ENCODE results near the gene ARHGAP26. TPM values are rescaled to one million over a fixed set of nuclear protein-coding genes. Genes with fewer than 3 reads are reported as not detected.
A peak's percentile ranks its signal among the peaks of the same experiment; 100 is the strongest.

The ARHGAP26 gene
- total RNA-seq, 1 donor from 2014 or later = 15.1 TPM

GRCh38 chr5:142835540-142835939 lies 65.4 kb downstream of the ARHGAP26 start:
- Mint-ChIP-seq H3K36me3 (ENCODE audit: low read depth) (peaks cover 5% of the 10 kb centered on the region), H3K4me3 (ENCODE audit: low read depth) (no peak overlapping the region), H3K27me3 (ENCODE audit: low read depth) (no peaks in the 10 kb centered on the region), H3K9me3 (no peaks in the 10 kb centered on the region), H3K4me1 (ENCODE audit: low read depth) (peaks cover 30% of the 10 kb centered on the region), H3K27ac (no peak overlapping the region)
- no peak for DNase-seq (ENCODE audit: low spot score)
- intact Hi-C loops (cut with micrococcal nuclease) = no loop called here

GRCh38 chr5:142836048-142836447 lies 65.9 kb downstream of the ARHGAP26 start:
- Mint-ChIP-seq H3K4me1 (ENCODE audit: low read depth) (peaks cover 30% of the 10 kb centered on the region), H3K4me3 (ENCODE audit: low read depth) (no peak overlapping the region), H3K27ac (no peak overlapping the region), H3K27me3 (ENCODE audit: low read depth) (no peaks in the 10 kb centered on the region), H3K36me3 (ENCODE audit: low read depth) (peaks cover 5% of the 10 kb centered on the region), H3K9me3 (no peaks in the 10 kb centered on the region)
- intact Hi-C loops (cut with micrococcal nuclease) = no loop called here
- DNase-seq (ENCODE audit: low spot score) = no peak

GRCh38 chr5:142837081-142837725 lies 67.0 kb downstream of the ARHGAP26 start:
- Mint-ChIP-seq H3K27me3 (ENCODE audit: low read depth) (no peaks in the 10 kb centered on the region), H3K36me3 (ENCODE audit: low read depth) (peaks cover 5% of the 10 kb centered on the region), H3K27ac (no peak overlapping the region), H3K4me1 (ENCODE audit: low read depth) (peaks cover 24% of the 10 kb centered on the region), H3K9me3 (no peaks in the 10 kb centered on the region), H3K4me3 (ENCODE audit: low read depth) (no peak overlapping the region)
- no peak for DNase-seq (ENCODE audit: low spot score)
- intact Hi-C loops (cut with micrococcal nuclease) = no loop called here

GRCh38 chr5:142838845-142839244 lies 68.7 kb downstream of the ARHGAP26 start:
- DNase-seq (ENCODE audit: low spot score) = no peak
- H3K9me3 Mint-ChIP-seq = no peaks in the 10 kb centered on the region
- H3K4me1 Mint-ChIP-seq (ENCODE audit: low read depth) = peaks cover 24% of the 10 kb centered on the region
- H3K27ac Mint-ChIP-seq = no peak overlapping the region
- intact Hi-C loops (cut with micrococcal nuclease) = no loop called here
- H3K36me3 Mint-ChIP-seq (ENCODE audit: low read depth) = peaks cover 5% of the 10 kb centered on the region
- H3K4me3 Mint-ChIP-seq (ENCODE audit: low read depth) = no peak overlapping the region
- no peaks in the 10 kb centered on the region for H3K27me3 Mint-ChIP-seq (ENCODE audit: low read depth)

GRCh38 chr5:142839711-142840346 lies 69.7 kb downstream of the ARHGAP26 start:
- H3K27me3 Mint-ChIP-seq (ENCODE audit: low read depth) = no peaks in the 10 kb centered on the region
- no peak for DNase-seq (ENCODE audit: low spot score)
- H3K4me3 Mint-ChIP-seq (ENCODE audit: low read depth) = no peak overlapping the region
- peaks cover 5% of the 10 kb centered on the region for H3K36me3 Mint-ChIP-seq (ENCODE audit: low read depth)
- no peak overlapping the region for H3K27ac Mint-ChIP-seq
- H3K9me3 Mint-ChIP-seq = no peaks in the 10 kb centered on the region
- intact Hi-C loops (cut with micrococcal nuclease) = no loop called here
- peaks cover 25% of the 10 kb centered on the region for H3K4me1 Mint-ChIP-seq (ENCODE audit: low read depth)

GRCh38 chr5:142840575-142840974 lies 70.4 kb downstream of the ARHGAP26 start:
- intact Hi-C loops (cut with micrococcal nuclease) = no loop called here

DNA sequence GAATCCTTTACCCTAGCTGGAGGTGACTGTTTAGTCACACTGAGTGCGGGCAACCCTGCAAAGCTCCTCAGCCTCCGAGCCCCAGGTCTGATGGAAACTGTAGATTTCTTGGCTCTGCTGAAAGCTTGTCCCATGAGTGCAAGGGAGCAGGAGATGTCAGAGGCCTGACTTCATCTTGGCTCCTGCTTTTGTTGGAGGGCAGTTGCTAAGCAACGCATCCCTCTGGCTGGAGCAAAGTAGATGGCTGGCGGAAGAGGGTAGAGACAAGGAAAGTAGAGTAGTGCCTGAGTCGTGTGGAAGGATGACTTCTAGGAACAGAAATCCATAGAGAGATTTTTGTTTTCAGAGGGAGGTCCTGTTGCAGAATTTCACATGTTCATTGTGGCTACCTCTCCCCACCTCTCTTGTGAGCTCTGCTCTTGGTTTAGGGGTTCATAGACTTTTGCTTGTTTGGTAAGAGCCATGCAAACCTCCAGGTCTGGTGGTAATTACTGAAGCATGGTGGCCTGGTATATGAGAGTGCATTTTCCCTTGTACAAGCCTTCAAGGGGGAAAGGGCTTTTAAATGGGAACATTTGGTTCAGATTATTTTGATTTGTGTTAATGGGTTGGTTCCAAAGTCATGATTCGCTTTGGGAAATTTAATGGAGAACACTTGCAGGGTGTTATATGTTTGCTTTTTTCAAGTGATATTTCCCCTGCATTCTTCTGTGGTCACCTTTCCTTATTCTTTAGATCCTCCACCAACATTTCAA lies 71.5 kb downstream of the ARHGAP26 start:
- no peaks in the 10 kb centered on the region for H3K9me3 Mint-ChIP-seq
- H3K27me3 Mint-ChIP-seq (ENCODE audit: low read depth) = no peaks in the 10 kb centered on the region
- no peak overlapping the region for H3K4me3 Mint-ChIP-seq (ENCODE audit: low read depth)
- H3K27ac Mint-ChIP-seq = no peak overlapping the region
- peaks cover 33% of the 10 kb centered on the region for H3K4me1 Mint-ChIP-seq (ENCODE audit: low read depth)
- no peak for DNase-seq (ENCODE audit: low spot score)
- H3K36me3 Mint-ChIP-seq (ENCODE audit: low read depth) = no peaks in the 10 kb centered on the region
- intact Hi-C loops (cut with micrococcal nuclease) = loop anchor here (2.0 kb wide), 1 partner anchor 15 kb away; no protein-coding TSS in a partner anchor

More at GRCh38 chr5:142840575-142840974, 70.4 kb downstream of the ARHGAP26 start:
- H3K4me3 Mint-ChIP-seq (ENCODE audit: low read depth) = no peak overlapping the region
- no peaks in the 10 kb centered on the region for H3K27me3 Mint-ChIP-seq (ENCODE audit: low read depth)
- peaks cover 28% of the 10 kb centered on the region for H3K4me1 Mint-ChIP-seq (ENCODE audit: low read depth)
- no peak overlapping the region for H3K27ac Mint-ChIP-seq
- DNase-seq (ENCODE audit: low spot score) = no peak
- H3K9me3 Mint-ChIP-seq = no peaks in the 10 kb centered on the region
- no peaks in the 10 kb centered on the region for H3K36me3 Mint-ChIP-seq (ENCODE audit: low read depth)

- DNase-seq (ENCODE audit: low spot score) = no peak
- intact Hi-C loops (cut with micrococcal nuclease) = loop anchor here (2.0 kb wide), 1 partner anchor 16 kb away; no protein-coding TSS in a partner anchor
- H3K4me3 Mint-ChIP-seq (ENCODE audit: low read depth) = no peak overlapping the region
- H3K36me3 Mint-ChIP-seq (ENCODE audit: low read depth) = no peaks in the 10 kb centered on the region
- no peaks in the 10 kb centered on the region for H3K27me3 Mint-ChIP-seq (ENCODE audit: low read depth)
- no peaks in the 10 kb centered on the region for H3K9me3 Mint-ChIP-seq
- peaks cover 31% of the 10 kb centered on the region for H3K4me1 Mint-ChIP-seq (ENCODE audit: low read depth)
- H3K27ac Mint-ChIP-seq = no peak overlapping the region
These were observed 73.1 kb downstream of the ARHGAP26 start for GRCh38 chr5:142842994-142843905.

GRCh38 chr5:142844866-142845265 lies 74.7 kb downstream of the ARHGAP26 start:
- H3K27ac Mint-ChIP-seq = peak overlapping the region; percentile 35
- peaks cover 30% of the 10 kb centered on the region for H3K4me1 Mint-ChIP-seq (ENCODE audit: low read depth)
- no peaks in the 10 kb centered on the region for H3K36me3 Mint-ChIP-seq (ENCODE audit: low read depth)

DNA sequence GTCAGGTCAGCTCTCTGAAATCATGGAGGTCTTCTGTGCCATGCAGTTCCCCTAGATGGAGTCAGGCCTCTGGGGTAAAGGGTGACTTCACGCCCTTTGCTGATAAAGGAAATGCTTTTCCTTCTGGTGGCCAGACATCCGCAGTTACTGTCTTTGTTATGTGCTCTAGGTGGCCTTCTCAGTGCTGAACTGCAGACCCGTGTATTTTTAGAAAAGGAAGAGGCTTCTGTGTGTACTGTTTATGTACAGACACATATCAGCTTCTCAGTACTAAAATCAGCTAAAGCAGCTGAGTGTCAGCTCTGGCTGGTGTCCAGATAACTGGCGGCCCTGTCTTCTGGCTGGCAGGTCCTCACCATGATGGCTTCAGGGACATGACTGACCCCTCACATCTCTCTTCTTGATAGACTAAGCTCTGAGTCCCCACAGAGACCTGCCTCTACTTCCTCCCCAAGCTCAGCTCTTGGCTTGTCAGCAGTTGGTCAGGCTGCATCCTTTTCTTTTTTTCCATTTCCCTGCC lies 75.3 kb downstream of the ARHGAP26 start:
- intact Hi-C loops (cut with micrococcal nuclease) = no loop called here

More at GRCh38 chr5:142844866-142845265, 74.7 kb downstream of the ARHGAP26 start:
- Mint-ChIP-seq H3K4me3 (ENCODE audit: low read depth) (no peak overlapping the region), H3K9me3 (no peaks in the 10 kb centered on the region), H3K27me3 (ENCODE audit: low read depth) (no peaks in the 10 kb centered on the region)
- no peak for DNase-seq (ENCODE audit: low spot score)
- intact Hi-C loops (cut with micrococcal nuclease) = no loop called here

GRCh38 chr5:142845954-142846398 lies 75.8 kb downstream of the ARHGAP26 start:
- Mint-ChIP-seq H3K27ac (peak overlapping the region; percentile 35), H3K36me3 (ENCODE audit: low read depth) (no peaks in the 10 kb centered on the region), H3K4me1 (ENCODE audit: low read depth) (peaks cover 28% of the 10 kb centered on the region), H3K4me3 (ENCODE audit: low read depth) (no peak overlapping the region), H3K27me3 (ENCODE audit: low read depth) (no peaks in the 10 kb centered on the region), H3K9me3 (no peaks in the 10 kb centered on the region)
- no peak for DNase-seq (ENCODE audit: low spot score)
- intact Hi-C loops (cut with micrococcal nuclease) = no loop called here

More for the DNA sequence above, 75.3 kb downstream of the ARHGAP26 start:
- no peaks in the 10 kb centered on the region for H3K36me3 Mint-ChIP-seq (ENCODE audit: low read depth)
- no peaks in the 10 kb centered on the region for H3K27me3 Mint-ChIP-seq (ENCODE audit: low read depth)
- DNase-seq (ENCODE audit: low spot score) = no peak
- H3K27ac Mint-ChIP-seq = peak overlapping the region; percentile 35
- H3K4me3 Mint-ChIP-seq (ENCODE audit: low read depth) = no peak overlapping the region
- peaks cover 30% of the 10 kb centered on the region for H3K4me1 Mint-ChIP-seq (ENCODE audit: low read depth)
- H3K9me3 Mint-ChIP-seq = no peaks in the 10 kb centered on the region

DNA sequence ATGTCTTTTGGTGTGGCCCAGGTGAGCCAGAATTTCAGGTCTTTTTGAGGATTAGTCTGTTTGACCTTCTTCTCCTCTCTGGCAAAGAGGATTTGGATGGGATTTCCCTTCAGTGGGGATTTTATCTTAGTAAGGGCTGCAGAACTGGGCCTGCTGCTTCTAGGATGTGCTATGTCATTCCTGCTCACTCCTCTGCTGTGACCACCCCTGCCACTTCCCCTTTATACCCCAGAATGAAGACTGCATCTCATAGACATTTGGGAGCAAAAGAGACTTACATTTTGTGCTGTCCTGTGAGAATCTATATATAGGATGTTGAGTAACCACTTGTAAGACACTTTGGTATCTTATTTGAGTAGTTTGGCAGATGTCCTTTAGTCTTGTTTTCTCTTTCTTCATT lies 76.2 kb downstream of the ARHGAP26 start:
- Mint-ChIP-seq H3K4me3 (ENCODE audit: low read depth) (no peak overlapping the region), H3K27me3 (ENCODE audit: low read depth) (no peaks in the 10 kb centered on the region), H3K27ac (no peak overlapping the region), H3K9me3 (no peaks in the 10 kb centered on the region), H3K36me3 (ENCODE audit: low read depth) (no peaks in the 10 kb centered on the region), H3K4me1 (ENCODE audit: low read depth) (peaks cover 28% of the 10 kb centered on the region)
- no peak for DNase-seq (ENCODE audit: low spot score)
- intact Hi-C loops (cut with micrococcal nuclease) = no loop called here

Data from activated T-helper 2 cell treated with anti-CD3 and anti-CD28 coated beads, Interferon-gamma antibody, Interleukin-2, Interleukin-4, amounts not matched to agents 10 μg/mL and 5 μg/mL and 100 μg/mL, durations not matched to agents 14 hours and 24 hours and 36 hours (primary cell).